HL-60 (cell line): ENCODE results near the gene RNF152.

Experiments used
- CTCF ChIP-seq: IDR thresholded peaks from one replicate; pipeline ENCODE4 v1.5.1; 2011; ENCODE audit warnings: low read length, control low read depth, inconsistent platforms; ENCODE audit not compliant: insufficient read depth
- GABPA ChIP-seq: IDR thresholded peaks from 2 replicates; pipeline ENCODE4 v1.6.1; 2012; ENCODE audit warnings: low read depth
- POLR2AphosphoS5 ChIP-seq: IDR thresholded peaks from 2 replicates; pipeline ENCODE4 v1.6.1; 2012; ENCODE audit warnings: low read depth
- REST ChIP-seq: IDR thresholded peaks from 2 replicates; pipeline ENCODE4 v1.6.1; 2012; ENCODE audit warnings: low read depth; ENCODE audit not compliant: insufficient replicate concordance
- SPI1 ChIP-seq: IDR thresholded peaks from 2 replicates; pipeline ENCODE4 v1.6.1; 2012; ENCODE audit warnings: low read depth, mild to moderate bottlenecking, borderline replicate concordance

GRCh38 chr18:61882296-61883004 is 10.4 kb downstream of the RNF152 start:
- TF ChIP-seq CTCF (no peak), POLR2AphosphoS5 (no peak), REST (no peak), GABPA (no peak), SPI1 (no peak)
